Amniotic stem cell (primary cell): ENCODE results near the gene PUM2.
A peak's percentile ranks its signal among the peaks of the same experiment; 100 is the strongest.

Source experiments
- DNase-seq: peaks from one replicate; lab custom pipeline; 2025; lab: John Stamatoyannopoulos, UW

The PUM2 gene

GRCh38 chr2:20346565-20347381 lies 3.9 kb downstream of the PUM2 start:
- DNase-seq = no peak

GRCh38 chr2:20343128-20343527 lies 7.5 kb downstream of the PUM2 start:
- DNase-seq = no peak

GRCh38 chr2:20339012-20339411 lies 11.6 kb downstream of the PUM2 start:
- no peak for DNase-seq

GRCh38 chr2:20334605-20335203 lies 15.9 kb downstream of the PUM2 start:
- DNase-seq = no peak

- DNase-seq = no peak
Measured at GRCh38 chr2:20333738-20334137, 16.9 kb downstream of the PUM2 start.

- DNase-seq = no peak
Measured at GRCh38 chr2:20330192-20330591, 20.5 kb downstream of the PUM2 start.

GRCh38 chr2:20327370-20327769 lies 23.3 kb downstream of the PUM2 start:
- DNase-seq = no peak

- peak; percentile 36 for DNase-seq
Measured at GRCh38 chr2:20326163-20326780, 24.4 kb downstream of the PUM2 start.

- no peak for DNase-seq
Measured at GRCh38 chr2:20322527-20323300, 27.9 kb downstream of the PUM2 start.

GRCh38 chr2:20317690-20318089 lies 33.0 kb downstream of the PUM2 start:
- no peak for DNase-seq

GRCh38 chr2:20317197-20317596 lies 33.4 kb downstream of the PUM2 start:
- no peak for DNase-seq

GRCh38 chr2:20314562-20315501 lies 35.8 kb downstream of the PUM2 start:
- no peak for DNase-seq

- DNase-seq = no peak
Measured at GRCh38 chr2:20313659-20314058, 37.0 kb downstream of the PUM2 start.

- DNase-seq = no peak
Measured at GRCh38 chr2:20309001-20309400, 41.6 kb downstream of the PUM2 start.

- DNase-seq = no peak
Measured at GRCh38 chr2:20307311-20307710, 43.3 kb downstream of the PUM2 start.

- peak; percentile 30 for DNase-seq
Measured at GRCh38 chr2:20304411-20304810, 46.2 kb downstream of the PUM2 start.

- DNase-seq = no peak
Measured at GRCh38 chr2:20303966-20304365, 46.7 kb downstream of the PUM2 start.

- DNase-seq = no peak
Measured at GRCh38 chr2:20302019-20302418, 48.6 kb downstream of the PUM2 start.

- DNase-seq = no peak
Measured at GRCh38 chr2:20300656-20301055, 50.0 kb downstream of the PUM2 start.

- no peak for DNase-seq
Measured at GRCh38 chr2:20299113-20299512, 51.5 kb downstream of the PUM2 start.

- no peak for DNase-seq
Measured at GRCh38 chr2:20294231-20294630, 56.4 kb downstream of the PUM2 start.
